HTERT RPE-1 (cell line): Measurements from ENCODE around the gene ZIC2.
"Not testable (repeated sequence)": the region's sequence is repeated elsewhere in the genome, so short reads cannot be mapped to it uniquely, and the experiment has no call there.

ENCODE experiments used
- in situ Hi-C: fragments of 300-500 bp; cut with MboI; formaldehyde crosslinking; loops from 4 replicates; pipeline ENCODE4 v1.14.3; 2020; ENCODE audit warnings: low sequenced_read_pairs

Gene ZIC2

DNA sequence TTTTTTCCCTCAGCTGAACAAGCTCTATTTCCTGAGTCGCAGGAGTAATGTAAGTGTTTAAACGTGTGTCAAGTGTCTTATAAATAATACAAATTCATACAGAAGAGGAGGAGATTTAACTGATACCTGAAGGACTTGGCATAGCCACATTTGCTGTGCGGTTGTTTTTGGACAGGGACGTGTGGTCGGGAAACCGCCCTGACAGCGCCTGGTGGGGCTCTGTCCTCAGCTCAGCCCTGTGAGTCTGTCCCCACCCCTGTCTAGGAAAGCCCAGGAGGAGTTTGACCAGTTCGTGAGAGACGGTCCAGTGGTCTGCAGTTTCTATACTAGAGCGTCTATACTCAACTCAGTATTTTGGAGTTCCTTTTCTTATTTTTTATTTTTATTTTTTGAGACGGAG is 16.7 kb downstream of the ZIC2 start:
- in situ Hi-C loops, result no loop called here

DNA sequence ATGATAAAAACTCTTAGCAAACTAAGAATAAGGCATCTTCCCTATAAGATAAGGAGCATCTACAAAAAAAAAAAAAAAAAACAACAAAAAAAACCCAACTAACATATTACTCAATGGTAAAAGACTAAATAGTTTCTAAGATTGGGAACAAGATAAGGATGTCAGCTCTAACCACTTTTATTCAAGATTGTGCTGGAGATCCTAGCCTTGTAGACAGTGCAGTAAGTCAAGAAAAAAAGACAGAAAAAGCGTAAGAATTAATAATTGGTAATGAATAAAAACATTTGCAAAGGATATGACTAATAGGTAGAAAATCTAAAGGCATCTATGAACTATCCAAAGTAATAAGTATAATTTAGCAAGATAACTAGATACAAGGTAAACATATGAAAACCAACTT is 33.0 kb downstream of the ZIC2 start:
- in situ Hi-C loops, result no loop called here

DNA sequence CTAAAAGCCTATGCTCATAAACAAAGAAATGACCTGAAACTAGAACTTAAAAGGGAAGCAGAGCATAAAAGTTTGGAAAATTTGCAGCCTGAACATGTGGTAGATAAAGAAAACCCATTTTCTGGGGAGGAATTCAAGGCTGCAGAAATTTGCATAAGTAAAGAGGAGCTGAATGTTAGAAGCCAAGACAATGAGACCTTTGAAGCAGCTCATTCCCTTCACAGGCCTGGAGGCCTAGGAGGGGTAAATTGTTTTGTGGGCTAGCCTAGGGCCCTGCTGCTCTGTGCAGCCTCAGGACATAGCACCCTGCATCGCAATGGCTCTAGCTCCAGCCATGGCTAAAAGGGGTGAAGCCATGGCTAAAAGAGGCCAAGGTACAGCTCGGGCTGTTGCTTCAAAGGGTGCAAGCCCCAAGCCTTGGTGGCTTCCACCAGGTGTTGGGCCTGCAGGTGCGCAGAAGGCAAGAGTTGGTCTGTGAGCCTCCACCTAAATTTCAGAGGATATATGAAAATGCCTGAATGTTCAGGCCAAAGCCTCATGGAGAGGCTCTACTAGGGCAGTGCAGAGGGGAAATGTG is 38.3 kb downstream of the ZIC2 start:
- in situ Hi-C loops, result no loop called here

DNA sequence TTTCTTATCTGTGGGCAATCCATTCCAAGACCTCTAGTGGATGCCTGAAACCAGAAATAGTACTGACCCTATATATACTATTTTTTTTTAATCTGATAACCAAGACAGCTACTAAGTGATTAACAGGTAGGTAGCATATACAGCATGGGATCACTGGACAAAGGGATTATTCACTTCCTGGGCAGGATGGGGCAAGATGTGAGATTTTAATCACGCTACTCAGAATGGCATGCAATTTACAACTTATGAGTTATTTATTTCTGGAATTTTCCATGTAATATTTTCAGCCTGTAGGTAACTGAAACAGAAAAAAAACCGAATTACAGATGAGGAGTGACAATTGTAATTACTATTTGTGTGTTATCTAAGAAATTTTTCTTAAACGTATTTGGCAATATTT is 41.2 kb downstream of the ZIC2 start:
- in situ Hi-C loops, result no loop called here

DNA sequence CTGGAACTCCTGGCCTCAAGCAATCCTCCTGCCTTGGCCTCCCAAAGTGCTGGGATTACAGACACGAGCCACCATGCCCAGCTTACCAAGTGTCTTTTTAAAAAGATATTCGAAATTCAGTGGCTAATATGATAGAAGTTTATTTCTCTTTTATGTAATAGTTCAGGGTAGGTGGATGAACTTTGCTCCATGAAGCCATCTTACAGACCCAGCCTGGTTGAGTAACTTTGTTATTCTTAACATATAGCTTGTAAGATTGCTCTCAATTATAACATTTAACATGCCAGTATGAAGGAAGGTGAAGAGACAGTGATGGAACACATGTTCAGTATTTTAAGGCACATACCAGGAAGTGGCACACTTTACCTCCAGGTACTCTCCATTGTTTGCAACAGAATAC is 42.4 kb downstream of the ZIC2 start:
- in situ Hi-C loops, result no loop called here

DNA sequence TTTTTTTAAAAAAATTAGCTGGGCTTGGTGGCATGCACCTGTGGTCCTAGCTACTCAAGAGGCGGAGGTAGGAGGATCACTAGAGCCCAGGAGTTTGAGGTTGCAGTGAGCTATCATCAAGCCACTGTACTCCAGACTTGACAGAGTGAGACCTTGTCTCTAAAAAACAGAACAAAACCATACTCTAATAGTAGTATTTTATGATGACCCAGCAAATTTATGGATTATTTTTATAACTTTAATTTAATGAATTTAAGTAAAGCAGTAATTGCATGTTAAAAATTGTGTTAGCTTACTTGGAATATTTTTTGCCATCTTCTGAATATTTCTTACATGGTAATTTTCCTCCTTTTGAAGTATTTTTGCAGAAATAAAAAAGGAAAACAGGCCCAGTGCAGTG is 48.3 kb downstream of the ZIC2 start:
- in situ Hi-C loops, result no loop called here

DNA sequence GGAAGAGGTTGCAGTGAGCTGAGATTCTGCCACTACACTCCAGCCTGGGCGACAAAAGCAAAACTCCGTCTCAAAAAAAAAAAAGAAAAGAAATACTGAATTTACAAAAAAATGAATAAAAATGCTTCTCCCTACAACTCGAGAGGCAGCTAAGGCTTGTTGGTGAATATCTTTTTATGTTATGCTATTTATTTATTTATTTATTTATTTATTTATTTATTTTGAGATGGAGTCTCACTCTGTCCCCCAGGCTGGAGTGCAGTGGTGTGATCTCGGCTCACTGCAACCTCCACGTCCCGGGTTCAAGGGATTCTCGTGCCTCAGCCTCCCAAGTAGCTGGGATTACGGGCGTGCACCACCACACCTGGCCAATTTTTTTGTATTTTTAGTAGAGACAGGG is 51.1 kb downstream of the ZIC2 start:
- in situ Hi-C loops, result not testable (repeated sequence)

DNA sequence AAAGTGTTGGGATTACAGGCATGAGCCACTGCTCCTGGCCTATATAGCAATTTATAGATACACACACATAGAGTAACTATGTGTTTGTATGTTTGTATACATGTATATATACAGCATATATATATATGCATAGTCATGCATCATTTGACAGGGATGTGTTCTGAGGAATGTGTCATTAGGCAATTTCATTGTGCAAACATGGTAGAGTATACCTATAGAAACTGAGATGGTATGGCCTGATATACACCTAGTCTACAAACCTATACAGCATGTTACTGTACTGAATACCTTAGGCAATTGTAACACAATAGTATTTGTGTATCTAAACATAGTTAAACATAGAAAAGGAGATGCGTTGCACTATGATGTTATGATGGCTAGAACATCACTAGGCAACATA is 54.4 kb downstream of the ZIC2 start:
- in situ Hi-C loops, result no loop called here
